H9 (cell line): ENCODE data around the gene JAKMIP1. TPM values are rescaled to one million over a fixed set of nuclear protein-coding genes. Genes with fewer than 3 reads are reported as not detected.
A peak's percentile ranks its signal among the peaks of the same experiment; 100 is the strongest.

Source experiments
- DNase-seq: peaks from one replicate; pipeline ENCODE4 v3.0.0-alpha.2; 2017
- H2AFZ ChIP-seq: one replicate; pipeline ENCODE4 v1.6.1; 2013; ENCODE audit warnings: mild to moderate bottlenecking, low read length, control low read depth, moderate library complexity
- H2AK5ac ChIP-seq: 2 replicates; pipeline ENCODE4 v1.6.1; 2013; ENCODE audit warnings: low read length, control low read depth, mixed read lengths; ENCODE audit not compliant: insufficient read length
- H2BK120ac ChIP-seq: one replicate; pipeline ENCODE4 v1.6.1; 2013; ENCODE audit warnings: low read depth, mild to moderate bottlenecking, low read length, control low read depth, inconsistent platforms; ENCODE audit not compliant: poor library complexity, severe bottlenecking
- H2BK12ac ChIP-seq: 2 replicates; pipeline ENCODE4 v1.6.1; 2013; ENCODE audit warnings: low read length, control low read depth, mixed read lengths, low read depth; ENCODE audit not compliant: insufficient read length
- H2BK15ac ChIP-seq: 2 replicates; pipeline ENCODE4 v1.6.1; 2013; ENCODE audit warnings: low read depth, low read length, control low read depth
- H2BK20ac ChIP-seq: one replicate; pipeline ENCODE4 v1.6.1; 2013; ENCODE audit warnings: low read depth, mild to moderate bottlenecking, low read length, control low read depth, inconsistent platforms; ENCODE audit not compliant: poor library complexity, severe bottlenecking
- H2BK5ac ChIP-seq: 2 replicates; pipeline ENCODE4 v1.6.1; 2013; ENCODE audit warnings: low read length, control low read depth, mixed read lengths; ENCODE audit not compliant: insufficient read length
- H3K14ac ChIP-seq: 2 replicates; pipeline ENCODE4 v1.6.1; 2013; ENCODE audit warnings: low read length, control low read depth; ENCODE audit not compliant: insufficient read depth
- H3K18ac ChIP-seq: 2 replicates; pipeline ENCODE4 v1.6.1; 2013; ENCODE audit warnings: low read depth, mild to moderate bottlenecking, mixed read lengths, low read length, control low read depth; ENCODE audit not compliant: insufficient read length
- H3K23ac ChIP-seq: 2 replicates; pipeline ENCODE4 v1.6.1; 2013; ENCODE audit warnings: low read length, control low read depth, mixed read lengths, low read depth; ENCODE audit not compliant: insufficient read length
- H3K23me2 ChIP-seq: 2 replicates; pipeline ENCODE4 v1.6.1; 2013; ENCODE audit warnings: low read depth, mild to moderate bottlenecking, mixed read lengths, low read length, control low read depth; ENCODE audit not compliant: insufficient read length, poor library complexity, severe bottlenecking
- H3K27ac ChIP-seq: 2 replicates; pipeline ENCODE4 v1.5.1; 2013; ENCODE audit warnings: low read length, control low read depth, mixed read lengths, low read depth; ENCODE audit not compliant: insufficient read length
- H3K27me3 ChIP-seq: 2 replicates; pipeline ENCODE4 v1.6.1; 2013; ENCODE audit warnings: low read length, control low read depth, inconsistent platforms; ENCODE audit not compliant: insufficient read depth
- H3K4ac ChIP-seq: 2 replicates; pipeline ENCODE4 v1.6.1; 2013; ENCODE audit warnings: low read depth, mild to moderate bottlenecking, control low read depth, inconsistent platforms, low read length, moderate library complexity
- H3K4me1 ChIP-seq: 2 replicates; pipeline ENCODE4 v1.6.1; 2013; ENCODE audit warnings: low read length, control low read depth, inconsistent platforms; ENCODE audit not compliant: insufficient read depth
- H3K4me2 ChIP-seq: 2 replicates; pipeline ENCODE4 v1.6.1; 2013; ENCODE audit warnings: low read length, control low read depth, mixed read lengths; ENCODE audit not compliant: insufficient read length, insufficient read depth
- H3K56ac ChIP-seq: 2 replicates; pipeline ENCODE4 v1.6.1; 2013; ENCODE audit warnings: low read depth, mild to moderate bottlenecking, mixed read lengths, low read length, control low read depth; ENCODE audit not compliant: insufficient read length
- H3K79me1 ChIP-seq: 2 replicates; pipeline ENCODE4 v1.6.1; 2013; ENCODE audit warnings: low read depth, mild to moderate bottlenecking, moderate library complexity, low read length, control low read depth, inconsistent platforms; ENCODE audit not compliant: insufficient read depth, poor library complexity, severe bottlenecking
- H3K79me2 ChIP-seq: 2 replicates; pipeline ENCODE4 v1.6.1; 2013; ENCODE audit warnings: low read length, control low read depth, inconsistent platforms; ENCODE audit not compliant: insufficient read depth
- H3K9ac ChIP-seq: 2 replicates; pipeline ENCODE4 v1.6.1; 2013; ENCODE audit warnings: low read length, control low read depth, mixed read lengths; ENCODE audit not compliant: insufficient read length; ENCODE audit errors: extremely low read depth
- H3K9me3 ChIP-seq: one replicate; pipeline ENCODE4 v1.6.1; 2013; ENCODE audit warnings: low read depth, low read length, inconsistent platforms; ENCODE audit not compliant: control insufficient read depth
- H3T11ph ChIP-seq: one replicate; pipeline ENCODE4 v1.6.1; 2013; ENCODE audit warnings: mild to moderate bottlenecking, low read length, control low read depth, inconsistent platforms
- H4K20me1 ChIP-seq: one replicate; pipeline ENCODE4 v1.6.1; 2013; ENCODE audit not compliant: control insufficient read depth, insufficient read length, insufficient read depth
- H4K5ac ChIP-seq: 2 replicates; pipeline ENCODE4 v1.6.1; 2013; ENCODE audit warnings: low read depth, mild to moderate bottlenecking, mixed read lengths, low read length, control low read depth; ENCODE audit not compliant: insufficient read length
- H4K8ac ChIP-seq: replicated peaks from 2 replicates; pipeline ENCODE4 v1.6.1; 2013; ENCODE audit warnings: low read length, control low read depth, mixed read lengths, low read depth; ENCODE audit not compliant: insufficient read length
- H4K91ac ChIP-seq: 2 replicates; pipeline ENCODE4 v1.6.1; 2013; ENCODE audit warnings: low read depth, mild to moderate bottlenecking, moderate library complexity, mixed read lengths, low read length, control low read depth; ENCODE audit not compliant: insufficient read length
- H3K27ac Mint-ChIP-seq, 3 experiments: 2 replicates in 2 of 3; 3 replicates in 1 of 3; pipeline ENCODE4 v1.8.0; 2020 to 2021; ENCODE audit warnings: mixed read lengths in 3 of 3, mild to moderate bottlenecking in 1 of 3, moderate library complexity in 1 of 3
- H3K27me3 Mint-ChIP-seq: 2 replicates; pipeline ENCODE4 v1.8.0; 2021; ENCODE audit warnings: low read depth, mild to moderate bottlenecking, moderate library complexity, mixed read lengths
- H3K36me3 Mint-ChIP-seq, 3 experiments: 2 replicates in 2 of 3; 3 replicates in 1 of 3; pipeline ENCODE4 v1.8.0; 2020 to 2021; ENCODE audit warnings: low read depth in 3 of 3, mixed read lengths in 3 of 3; ENCODE audit not compliant: insufficient read depth in 1 of 3
- H3K4me1 Mint-ChIP-seq, 2 experiments: 2 replicates each; pipeline ENCODE4 v1.8.0; 2020; ENCODE audit warnings: mixed read lengths in 2 of 2
- H3K4me3 Mint-ChIP-seq, 2 experiments: 2 replicates in 1 of 2; 3 replicates in 1 of 2; pipeline ENCODE4 v1.8.0; 2020 to 2021; ENCODE audit warnings: mild to moderate bottlenecking in 2 of 2, mixed read lengths in 2 of 2, moderate library complexity in 1 of 2
- H3K9me3 Mint-ChIP-seq, 2 experiments: 2 replicates in 1 of 2; 3 replicates in 1 of 2; pipeline ENCODE4 v1.8.0; 2020; ENCODE audit warnings: mild to moderate bottlenecking in 2 of 2, mixed read lengths in 2 of 2, moderate library complexity in 1 of 2
- WGBS: extraction: QIAGEN DNeasy Blood & Tissue Kit; methylation state at CpG from one replicate; pipeline ENCODE4 v1.1.7; 2013; ENCODE audit warnings: missing lambda C conversion rate, low lambda C conversion rate, mixed read lengths; ENCODE audit not compliant: insufficient read length; ENCODE audit errors: extremely low coverage; 5-methylcytosine and 5-hydroxymethylcytosine counted together
- total RNA-seq: library from RNA; stranded (reverse); gene quantifications from 2 replicates; pipeline ENCODE4 v1.2.1, GENCODE V29; 2021
- TF ChIP-seq, protein P1 (sequence below): fragments of 200-600 bp; sonication (generic); conservative IDR thresholded peaks from 3 replicates; pipeline ENCODE4 v1.8.0; 2021; ENCODE audit warnings: antibody characterized with exemption, mild to moderate bottlenecking

The JAKMIP1 gene
- total RNA-seq, 1 experiment from 2014 or later = 1.5 TPM

DNA sequence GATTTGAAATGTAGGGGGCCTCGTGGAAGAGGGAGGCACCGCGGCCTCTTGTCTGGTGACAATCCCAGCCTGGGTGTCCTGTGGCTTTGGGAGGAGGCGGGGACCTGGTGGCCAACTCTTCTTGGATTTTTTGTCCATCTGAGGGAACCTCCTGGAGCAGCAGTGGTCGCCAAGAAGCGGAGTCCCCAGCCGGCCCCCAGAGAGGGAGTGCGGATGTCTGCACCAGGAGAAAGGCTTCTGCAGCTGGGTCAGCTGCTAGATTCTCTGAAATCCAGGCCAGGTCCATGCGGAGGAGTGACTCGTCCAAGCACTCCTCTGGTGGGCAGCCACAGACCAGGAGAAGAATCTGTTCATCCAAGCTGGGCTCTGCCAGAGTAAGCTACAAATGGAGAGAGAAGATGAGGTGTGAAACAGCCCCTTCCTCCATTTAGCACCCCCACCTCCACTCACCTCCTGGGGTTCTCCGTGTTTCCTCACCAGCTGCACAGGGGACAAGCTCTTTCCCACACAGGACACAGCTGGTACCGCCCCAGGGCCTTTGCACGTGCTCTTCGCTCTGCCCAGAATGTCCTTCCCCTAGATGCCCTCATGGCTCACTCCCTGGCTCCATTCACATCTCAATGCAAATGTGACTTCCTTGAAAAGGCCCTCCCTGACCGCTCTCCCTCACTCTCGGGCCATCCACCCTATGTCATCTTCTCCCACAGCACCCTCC, 209.7 kb downstream of the JAKMIP1 start:
- H3K4me1 Mint-ChIP-seq = no peaks in the 10 kb centered on the region
- H3K23me2 ChIP-seq = no peaks in the 10 kb centered on the region
- no peaks in the 10 kb centered on the region for H3K4me1 ChIP-seq
- H3K4me3 Mint-ChIP-seq = no peak overlapping the region
- no peaks in the 10 kb centered on the region for H3K9me3 ChIP-seq
- no peak overlapping the region for H3K4ac ChIP-seq
- no peak overlapping the region for H2BK120ac ChIP-seq
- no peak overlapping the region for H3K27ac ChIP-seq
- no peaks in the 10 kb centered on the region for H3K79me1 ChIP-seq
- no peaks in the 10 kb centered on the region for H3K79me2 ChIP-seq
- DNase-seq = peak; percentile 11
- no peak overlapping the region for H4K91ac ChIP-seq
- H4K5ac ChIP-seq = no peak overlapping the region
- H3K4me2 ChIP-seq = no peak overlapping the region
- H4K8ac ChIP-seq = no peak overlapping the region
- no peak overlapping the region for H3K9ac ChIP-seq
- H2BK12ac ChIP-seq = no peak overlapping the region
- H3T11ph ChIP-seq = no peak overlapping the region
- peaks cover 0 to 4% of the 10 kb centered on the region in 2 experiments; a peak in 1 of 5 replicates for H3K9me3 Mint-ChIP-seq
- no peak overlapping the region for H2AK5ac ChIP-seq
- no peak overlapping the region for H3K14ac ChIP-seq
- no peak overlapping the region for H2AFZ ChIP-seq
- H3K18ac ChIP-seq = no peak overlapping the region
- H3K27ac Mint-ChIP-seq = peak overlapping the region in 1 of 3 experiments; percentile 77; a peak in 1 of 7 replicates
- no peak overlapping the region for H2BK5ac ChIP-seq
- TF ChIP-seq, protein P1, sequence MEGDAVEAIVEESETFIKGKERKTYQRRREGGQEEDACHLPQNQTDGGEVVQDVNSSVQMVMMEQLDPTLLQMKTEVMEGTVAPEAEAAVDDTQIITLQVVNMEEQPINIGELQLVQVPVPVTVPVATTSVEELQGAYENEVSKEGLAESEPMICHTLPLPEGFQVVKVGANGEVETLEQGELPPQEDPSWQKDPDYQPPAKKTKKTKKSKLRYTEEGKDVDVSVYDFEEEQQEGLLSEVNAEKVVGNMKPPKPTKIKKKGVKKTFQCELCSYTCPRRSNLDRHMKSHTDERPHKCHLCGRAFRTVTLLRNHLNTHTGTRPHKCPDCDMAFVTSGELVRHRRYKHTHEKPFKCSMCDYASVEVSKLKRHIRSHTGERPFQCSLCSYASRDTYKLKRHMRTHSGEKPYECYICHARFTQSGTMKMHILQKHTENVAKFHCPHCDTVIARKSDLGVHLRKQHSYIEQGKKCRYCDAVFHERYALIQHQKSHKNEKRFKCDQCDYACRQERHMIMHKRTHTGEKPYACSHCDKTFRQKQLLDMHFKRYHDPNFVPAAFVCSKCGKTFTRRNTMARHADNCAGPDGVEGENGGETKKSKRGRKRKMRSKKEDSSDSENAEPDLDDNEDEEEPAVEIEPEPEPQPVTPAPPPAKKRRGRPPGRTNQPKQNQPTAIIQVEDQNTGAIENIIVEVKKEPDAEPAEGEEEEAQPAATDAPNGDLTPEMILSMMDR = no peak
- H3K27me3 ChIP-seq = no peaks in the 10 kb centered on the region; the same call in 1 of the 2 replicates
- peaks cover 39% of the 10 kb centered on the region for H3K27me3 Mint-ChIP-seq
- H3K23ac ChIP-seq = no peak overlapping the region
- H2BK20ac ChIP-seq = no peak overlapping the region
- no peaks in the 10 kb centered on the region for H3K36me3 Mint-ChIP-seq
- H2BK15ac ChIP-seq = no peak overlapping the region
- no CpG with 5 or more reads among the region's 16 CpGs for WGBS
- H4K20me1 ChIP-seq = no peaks in the 10 kb centered on the region
- H3K56ac ChIP-seq = no peak overlapping the region
